HG03469 (cell line): ENCODE data around the gene USP5.
"Not testable (repeated sequence)": the region's sequence is repeated elsewhere in the genome, so short reads cannot be mapped to it uniquely, and the experiment has no call there.

Experiments used
- ATAC-seq: cut with Tn5 transposase; IDR thresholded peaks from one replicate; pipeline ENCODE4 v1.9.1; 2021; ENCODE audit warnings: mild to moderate bottlenecking, moderate library complexity, moderate number of reproducible peaks; ENCODE audit not compliant: unreplicated experiment

The USP5 gene

GRCh38 chr12:6884539-6884938, 32.6 kb downstream of the USP5 start:
- no peak for ATAC-seq

- not testable (repeated sequence) for ATAC-seq
These were observed 34.5 kb downstream of the USP5 start for GRCh38 chr12:6886206-6886999.

- ATAC-seq = no peak
These were observed 35.5 kb downstream of the USP5 start for GRCh38 chr12:6887460-6887859.

- ATAC-seq = no peak
These were observed 36.4 kb downstream of the USP5 start for GRCh38 chr12:6888360-6888759.

- ATAC-seq = not testable (repeated sequence)
These were observed 36.8 kb downstream of the USP5 start for GRCh38 chr12:6888794-6889193.

- ATAC-seq = not testable (repeated sequence)
These were observed 38.0 kb downstream of the USP5 start for GRCh38 chr12:6889775-6890573.

- ATAC-seq = peak; percentile 84
These were observed 39.1 kb downstream of the USP5 start for GRCh38 chr12:6890789-6891645.

GRCh38 chr12:6891646-6892001, 39.7 kb downstream of the USP5 start:
- ATAC-seq = no peak

GRCh38 chr12:6892683-6893082, 40.7 kb downstream of the USP5 start:
- ATAC-seq = not testable (repeated sequence)

- no peak for ATAC-seq
These were observed 42.4 kb downstream of the USP5 start for GRCh38 chr12:6894321-6894720.

- ATAC-seq = no peak
These were observed 45.0 kb downstream of the USP5 start for GRCh38 chr12:6896846-6897435.

- no peak for ATAC-seq
These were observed 47.5 kb downstream of the USP5 start for GRCh38 chr12:6899427-6899826.

- ATAC-seq = no peak
These were observed 48.0 kb downstream of the USP5 start for GRCh38 chr12:6899837-6900519.

GRCh38 chr12:6902448-6902847, 50.5 kb downstream of the USP5 start:
- no peak for ATAC-seq

GRCh38 chr12:6903722-6904121, 51.8 kb downstream of the USP5 start:
- ATAC-seq = no peak

- no peak for ATAC-seq
These were observed 52.6 kb downstream of the USP5 start, which contains the start of gene LRRC23 for GRCh38 chr12:6904280-6905276. LRRC23 (plus strand) TSS chr12:6904822; CDS start chr12:6905634, 812 bp downstream.

GRCh38 chr12:6905414-6906040, 53.6 kb downstream of the USP5 start:
- no peak for ATAC-seq

GRCh38 chr12:6908141-6908540, 56.2 kb downstream of the USP5 start:
- not testable (repeated sequence) for ATAC-seq
